Measurements from ENCODE around the gene SCGB1C2.

The SCGB1C2 gene

GRCh38 chr17:157901-158300, 20.5 kb downstream of the SCGB1C2 start:
- DNase-seq (ENCODE audit: low read depth), result no peak
- no peak overlapping the region for H3K4me3 ChIP-seq (ENCODE audit: control insufficient read depth, low read depth, low read length)

DNA sequence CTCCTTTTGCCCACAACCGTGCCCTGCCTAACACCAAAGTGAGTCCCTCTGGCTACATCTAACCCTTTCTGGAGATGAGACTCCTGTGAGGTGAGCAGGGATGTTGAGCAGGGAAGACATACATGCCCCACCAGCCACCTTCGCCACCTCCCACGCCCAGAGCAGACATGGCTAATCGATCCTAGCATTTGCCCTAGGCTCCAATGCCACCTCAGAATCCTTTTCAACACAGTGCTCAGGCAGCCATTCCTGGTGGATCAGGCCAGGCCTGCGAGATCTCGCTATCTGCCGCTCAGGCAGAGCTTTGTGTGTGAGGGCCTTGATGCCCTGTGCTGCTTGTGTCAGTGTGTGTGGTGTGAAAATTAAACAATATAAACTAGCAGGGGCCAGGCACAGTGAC, 21.0 kb downstream of the SCGB1C2 start:
- no peak overlapping the region for H3K4me3 ChIP-seq (ENCODE audit: control insufficient read depth, low read depth, low read length)
- TF ChIP-seq, protein P1, sequence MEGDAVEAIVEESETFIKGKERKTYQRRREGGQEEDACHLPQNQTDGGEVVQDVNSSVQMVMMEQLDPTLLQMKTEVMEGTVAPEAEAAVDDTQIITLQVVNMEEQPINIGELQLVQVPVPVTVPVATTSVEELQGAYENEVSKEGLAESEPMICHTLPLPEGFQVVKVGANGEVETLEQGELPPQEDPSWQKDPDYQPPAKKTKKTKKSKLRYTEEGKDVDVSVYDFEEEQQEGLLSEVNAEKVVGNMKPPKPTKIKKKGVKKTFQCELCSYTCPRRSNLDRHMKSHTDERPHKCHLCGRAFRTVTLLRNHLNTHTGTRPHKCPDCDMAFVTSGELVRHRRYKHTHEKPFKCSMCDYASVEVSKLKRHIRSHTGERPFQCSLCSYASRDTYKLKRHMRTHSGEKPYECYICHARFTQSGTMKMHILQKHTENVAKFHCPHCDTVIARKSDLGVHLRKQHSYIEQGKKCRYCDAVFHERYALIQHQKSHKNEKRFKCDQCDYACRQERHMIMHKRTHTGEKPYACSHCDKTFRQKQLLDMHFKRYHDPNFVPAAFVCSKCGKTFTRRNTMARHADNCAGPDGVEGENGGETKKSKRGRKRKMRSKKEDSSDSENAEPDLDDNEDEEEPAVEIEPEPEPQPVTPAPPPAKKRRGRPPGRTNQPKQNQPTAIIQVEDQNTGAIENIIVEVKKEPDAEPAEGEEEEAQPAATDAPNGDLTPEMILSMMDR (conservative IDR thresholded peaks at IDR 0.05; ENCODE audit: control insufficient read depth, insufficient read depth, low read depth, low read length), result no peak
- no peak for DNase-seq (ENCODE audit: low read depth)

More at GRCh38 chr17:157901-158300, 20.5 kb downstream of the SCGB1C2 start:
- TF ChIP-seq, protein P1 (conservative IDR thresholded peaks at IDR 0.05; ENCODE audit: control insufficient read depth, insufficient read depth, low read depth, low read length), result no peak

DNA sequence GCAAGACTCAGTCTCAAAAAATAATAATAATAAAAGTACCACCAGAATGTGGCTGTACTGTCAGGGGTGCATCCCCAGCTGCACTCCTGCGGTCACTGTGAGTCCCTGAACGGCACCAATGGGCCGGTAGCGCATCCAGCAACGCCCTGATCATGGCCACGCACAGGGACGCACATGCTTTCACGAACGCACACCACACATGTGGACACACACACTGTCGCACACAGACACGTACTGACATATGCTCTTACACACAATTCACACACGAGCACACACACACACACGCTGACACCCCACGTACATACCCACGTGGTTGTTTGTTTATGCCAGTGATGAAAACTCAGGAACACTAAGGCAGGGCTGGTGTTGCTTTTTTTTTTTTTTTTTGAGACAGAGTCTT, 22.2 kb downstream of the SCGB1C2 start:
- no peak for DNase-seq (ENCODE audit: low read depth)
- TF ChIP-seq, protein P1 (conservative IDR thresholded peaks at IDR 0.05; ENCODE audit: control insufficient read depth, insufficient read depth, low read depth, low read length), result no peak
- no peak overlapping the region for H3K4me3 ChIP-seq (ENCODE audit: control insufficient read depth, low read depth, low read length)

DNA sequence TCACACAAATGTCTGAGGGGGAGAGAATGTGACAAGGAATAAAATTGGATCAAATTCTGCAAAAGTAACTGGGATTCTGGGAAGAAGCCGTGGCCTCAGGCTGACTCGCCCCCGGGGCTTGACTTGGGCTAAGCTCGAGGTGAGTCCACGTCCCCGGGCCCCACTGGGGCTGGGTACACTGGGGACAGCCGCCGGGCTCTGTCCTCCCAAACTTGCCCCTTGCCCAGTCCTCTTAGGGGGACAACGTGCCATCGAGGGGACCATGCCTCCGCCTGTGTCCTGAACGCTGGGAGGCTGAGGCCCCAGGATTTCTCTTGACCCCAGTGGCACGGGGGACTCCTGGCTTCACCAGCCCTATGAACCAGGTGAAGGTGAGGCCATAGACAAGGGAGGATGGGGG, 23.0 kb downstream of the SCGB1C2 start:
- no peak overlapping the region for H3K4me3 ChIP-seq (ENCODE audit: control insufficient read depth, low read depth, low read length)
- no peak for DNase-seq (ENCODE audit: low read depth)
- TF ChIP-seq, protein P1 (conservative IDR thresholded peaks at IDR 0.05; ENCODE audit: control insufficient read depth, insufficient read depth, low read depth, low read length), result no peak

- TF ChIP-seq, protein P1 (conservative IDR thresholded peaks at IDR 0.05; ENCODE audit: control insufficient read depth, insufficient read depth, low read depth, low read length), result no peak
- no peak overlapping the region for H3K4me3 ChIP-seq (ENCODE audit: control insufficient read depth, low read depth, low read length)
- DNase-seq (ENCODE audit: low read depth), result no peak
Measured at GRCh38 chr17:161481-161880, 24.1 kb downstream of the SCGB1C2 start.

DNA sequence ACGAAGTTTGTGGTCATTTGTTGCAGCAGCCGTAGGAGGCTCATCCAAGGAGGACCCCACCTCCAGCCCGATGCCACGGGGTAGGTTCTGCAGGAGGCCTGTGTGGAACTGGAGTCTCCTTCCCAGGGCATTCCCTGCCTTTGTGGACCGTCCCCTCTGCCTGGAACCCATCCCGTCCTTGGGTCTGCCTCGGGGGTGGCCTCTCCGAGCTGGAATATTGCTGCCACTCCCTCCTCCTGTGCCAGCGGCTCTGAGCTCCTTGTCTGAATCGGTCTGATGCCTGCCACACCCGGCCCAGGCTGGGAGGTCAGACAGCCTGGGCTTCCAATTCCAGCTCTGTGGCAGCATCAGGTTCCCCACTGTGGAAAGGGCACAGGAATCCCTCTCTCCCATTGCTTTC, 25.3 kb downstream of the SCGB1C2 start:
- DNase-seq (ENCODE audit: low read depth), result no peak
- TF ChIP-seq, protein P1 (conservative IDR thresholded peaks at IDR 0.05; ENCODE audit: control insufficient read depth, insufficient read depth, low read depth, low read length), result no peak
- no peak overlapping the region for H3K4me3 ChIP-seq (ENCODE audit: control insufficient read depth, low read depth, low read length)

GRCh38 chr17:163514-164098, 26.2 kb downstream of the SCGB1C2 start:
- no peak overlapping the region for H3K4me3 ChIP-seq (ENCODE audit: control insufficient read depth, low read depth, low read length)
- TF ChIP-seq, protein P1 (conservative IDR thresholded peaks at IDR 0.05; ENCODE audit: control insufficient read depth, insufficient read depth, low read depth, low read length), result no peak
- DNase-seq (ENCODE audit: low read depth), result no peak
